Mesendoderm (in vitro differentiated cells): ENCODE data around the gene SGIP1.

Experiments used
- DNase-seq: peaks from one replicate; pipeline ENCODE4 v3.0.0; 2013
- H2AK5ac ChIP-seq: 2 replicates; pipeline ENCODE4 v1.6.1; 2013; ENCODE audit warnings: low read length, inconsistent platforms
- H2BK120ac ChIP-seq: 2 replicates; pipeline ENCODE4 v1.6.1; 2013; ENCODE audit warnings: low read depth, mild to moderate bottlenecking, low read length, moderate library complexity, mixed read lengths
- H2BK15ac ChIP-seq: replicated peaks from 2 replicates; pipeline ENCODE4 v1.6.1; 2013; ENCODE audit warnings: low read depth, mild to moderate bottlenecking, moderate library complexity
- H2BK5ac ChIP-seq: 2 replicates; pipeline ENCODE4 v1.6.1; 2013; ENCODE audit warnings: low read length, inconsistent platforms
- H3K18ac ChIP-seq: 2 replicates; pipeline ENCODE4 v1.6.1; 2013; ENCODE audit warnings: mild to moderate bottlenecking, low read length, mixed read lengths
- H3K23ac ChIP-seq: one replicate; pipeline ENCODE4 v1.6.1; 2013; ENCODE audit warnings: low read length
- H3K27ac ChIP-seq: 2 replicates; pipeline ENCODE4 v1.5.1; 2013; ENCODE audit warnings: low read depth, mild to moderate bottlenecking, inconsistent platforms, low read length, moderate library complexity
- H3K27me3 ChIP-seq: 2 replicates; pipeline ENCODE4 v1.6.1; 2013; ENCODE audit warnings: low read length, control low read depth, mild to moderate bottlenecking, inconsistent platforms; ENCODE audit not compliant: insufficient read depth, poor library complexity
- H3K36me3 ChIP-seq: 2 replicates; pipeline ENCODE4 v1.6.1; 2013; ENCODE audit warnings: low read length, inconsistent platforms; ENCODE audit not compliant: control insufficient read depth, insufficient read depth
- H3K4ac ChIP-seq: one replicate; pipeline ENCODE4 v1.6.1; 2013; ENCODE audit warnings: low read depth, mild to moderate bottlenecking, low read length, moderate library complexity
- H3K4me1 ChIP-seq: 2 replicates; pipeline ENCODE4 v1.6.1; 2013; ENCODE audit warnings: low read depth, low read length, inconsistent platforms; ENCODE audit not compliant: control insufficient read depth
- H3K4me2 ChIP-seq: 2 replicates; pipeline ENCODE4 v1.6.1; 2013; ENCODE audit warnings: low read length
- H3K4me3 ChIP-seq: 2 replicates; pipeline ENCODE4 v1.5.1; 2013; ENCODE audit warnings: mild to moderate bottlenecking, low read length
- H3K56ac ChIP-seq: one replicate; pipeline ENCODE4 v1.6.1; 2013; ENCODE audit warnings: low read length
- H3K79me1 ChIP-seq: 2 replicates; pipeline ENCODE4 v1.6.1; 2013; ENCODE audit warnings: low read length, inconsistent platforms
- H3K79me2 ChIP-seq: 2 replicates; pipeline ENCODE4 v1.6.1; 2013; ENCODE audit warnings: mild to moderate bottlenecking, low read length; ENCODE audit not compliant: control insufficient read depth, insufficient read depth
- H3K9ac ChIP-seq: 2 replicates; pipeline ENCODE4 v1.6.1; 2013; ENCODE audit warnings: low read length, inconsistent platforms
- H4K5ac ChIP-seq: one replicate; pipeline ENCODE4 v1.6.1; 2013; ENCODE audit warnings: low read length
- H4K8ac ChIP-seq: one replicate; pipeline ENCODE4 v1.6.1; 2013; ENCODE audit warnings: low read depth, mild to moderate bottlenecking, control low read depth, low read length, moderate library complexity
- WGBS: extraction: QIAGEN DNeasy Blood & Tissue Kit; methylation state at CpG from one replicate; pipeline ENCODE4 v1.1.7; 2013; ENCODE audit warnings: low lambda C conversion rate, missing lambda C conversion rate; ENCODE audit not compliant: insufficient coverage; ENCODE audit errors: extremely low coverage; 5-methylcytosine and 5-hydroxymethylcytosine counted together

SGIP1 gene

GRCh38 chr1:66493731-66494130 is 40.2 kb upstream of the SGIP1 start:
- Histone ChIP-seq H3K79me1 (no peaks in the 10 kb centered on the region), H3K4me3 (no peak overlapping the region), H3K36me3 (no peaks in the 10 kb centered on the region), H3K23ac (no peak overlapping the region), H3K79me2 (no peaks in the 10 kb centered on the region), H3K27ac (no peak overlapping the region), H3K18ac (no peak overlapping the region), H3K4me1 (no peaks in the 10 kb centered on the region), H3K4ac (no peak overlapping the region), H2BK15ac (no peak overlapping the region), H3K9ac (no peak overlapping the region), H3K4me2 (no peak overlapping the region), H3K27me3 (no peaks in the 10 kb centered on the region), H2AK5ac (no peak overlapping the region), H2BK120ac (no peak overlapping the region), H2BK5ac (no peak overlapping the region), H4K8ac (no peak overlapping the region), H3K56ac (no peak overlapping the region), H4K5ac (no peak overlapping the region)
- DNase-seq, result no peak
- WGBS, result no CpG with 5 or more reads among the region's 2 CpGs

GRCh38 chr1:66494482-66494881 is 39.5 kb upstream of the SGIP1 start:
- Histone ChIP-seq H3K79me1 (no peaks in the 10 kb centered on the region), H3K9ac (no peak overlapping the region), H2BK5ac (no peak overlapping the region), H2AK5ac (no peak overlapping the region), H3K27ac (no peak overlapping the region), H3K4me2 (no peak overlapping the region), H4K8ac (no peak overlapping the region), H3K36me3 (no peaks in the 10 kb centered on the region), H2BK15ac (no peak overlapping the region), H3K4me1 (no peaks in the 10 kb centered on the region), H4K5ac (no peak overlapping the region), H3K4ac (no peak overlapping the region), H3K79me2 (no peaks in the 10 kb centered on the region), H3K4me3 (no peak overlapping the region), H2BK120ac (no peak overlapping the region), H3K18ac (no peak overlapping the region), H3K27me3 (no peaks in the 10 kb centered on the region), H3K23ac (no peak overlapping the region), H3K56ac (no peak overlapping the region)
- no CpG with 5 or more reads among the region's 1 CpG for WGBS
- DNase-seq, result no peak

DNA sequence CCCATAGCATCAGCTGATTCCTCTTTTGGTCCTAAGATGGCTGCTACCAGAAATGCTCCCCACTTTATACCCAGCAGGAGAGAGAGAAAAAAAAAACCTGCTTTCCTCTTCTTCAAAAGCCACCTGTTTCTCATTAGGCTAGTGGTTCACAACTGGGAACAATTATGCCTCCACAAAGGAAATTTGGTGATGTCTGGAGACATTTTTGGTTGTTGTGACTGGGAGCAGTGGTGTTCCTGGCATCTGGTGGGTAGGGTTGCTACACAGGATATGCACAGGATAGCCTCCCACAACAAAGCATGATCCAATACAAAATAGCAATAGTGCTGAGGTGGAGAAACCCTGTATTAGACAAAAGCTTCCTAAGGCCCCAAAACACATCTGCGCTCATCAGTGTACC is 38.5 kb upstream of the SGIP1 start:
- no peaks in the 10 kb centered on the region for H3K4me1 ChIP-seq
- DNase-seq, result no peak
- H3K56ac ChIP-seq, result no peak overlapping the region
- no peaks in the 10 kb centered on the region for H3K27me3 ChIP-seq
- no peak overlapping the region for H3K27ac ChIP-seq
- H2AK5ac ChIP-seq, result no peak overlapping the region
- no peaks in the 10 kb centered on the region for H3K79me1 ChIP-seq
- H4K8ac ChIP-seq, result no peak overlapping the region
- no peak overlapping the region for H2BK5ac ChIP-seq
- no peaks in the 10 kb centered on the region for H3K36me3 ChIP-seq
- H3K4me3 ChIP-seq, result no peak overlapping the region
- H3K23ac ChIP-seq, result no peak overlapping the region
- no peak overlapping the region for H4K5ac ChIP-seq
- H3K18ac ChIP-seq, result no peak overlapping the region
- no peak overlapping the region for H2BK120ac ChIP-seq
- no peak overlapping the region for H3K4ac ChIP-seq
- no peaks in the 10 kb centered on the region for H3K79me2 ChIP-seq
- WGBS, result no CpG with 5 or more reads among the region's 1 CpG
- H3K9ac ChIP-seq, result no peak overlapping the region
- H3K4me2 ChIP-seq, result no peak overlapping the region
- H2BK15ac ChIP-seq, result no peak overlapping the region

DNA sequence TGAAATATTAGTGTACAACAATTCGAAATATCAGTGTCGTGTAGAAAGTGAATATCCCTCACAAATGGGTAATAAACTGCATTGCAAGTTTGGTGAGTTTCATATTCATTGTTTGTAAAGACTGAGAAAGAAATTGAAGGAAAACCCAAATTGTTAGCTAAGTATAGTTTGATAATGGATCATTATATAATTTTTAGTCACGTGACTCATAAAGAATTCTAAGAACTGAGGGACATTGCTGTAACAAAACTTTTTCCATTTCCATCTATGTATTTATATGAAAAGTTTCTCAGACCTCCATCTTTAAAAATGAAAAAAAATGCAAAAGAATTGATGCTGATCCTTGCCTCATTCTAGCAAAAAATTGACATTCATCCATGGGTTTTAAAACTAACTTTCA is 36.0 kb upstream of the SGIP1 start:
- Histone ChIP-seq H2BK120ac (no peak overlapping the region), H3K36me3 (no peaks in the 10 kb centered on the region), H3K56ac (no peak overlapping the region), H3K79me2 (no peaks in the 10 kb centered on the region), H3K9ac (no peak overlapping the region), H3K4me2 (no peak overlapping the region), H4K8ac (no peak overlapping the region), H4K5ac (no peak overlapping the region), H2BK5ac (no peak overlapping the region), H3K4ac (no peak overlapping the region), H3K79me1 (no peaks in the 10 kb centered on the region), H2AK5ac (no peak overlapping the region), H3K27ac (no peak overlapping the region), H3K4me3 (no peak overlapping the region), H3K27me3 (no peaks in the 10 kb centered on the region), H3K23ac (no peak overlapping the region), H3K4me1 (no peaks in the 10 kb centered on the region), H2BK15ac (no peak overlapping the region), H3K18ac (no peak overlapping the region)
- WGBS, result no CpG with 5 or more reads among the region's 3 CpGs
- no peak for DNase-seq

DNA sequence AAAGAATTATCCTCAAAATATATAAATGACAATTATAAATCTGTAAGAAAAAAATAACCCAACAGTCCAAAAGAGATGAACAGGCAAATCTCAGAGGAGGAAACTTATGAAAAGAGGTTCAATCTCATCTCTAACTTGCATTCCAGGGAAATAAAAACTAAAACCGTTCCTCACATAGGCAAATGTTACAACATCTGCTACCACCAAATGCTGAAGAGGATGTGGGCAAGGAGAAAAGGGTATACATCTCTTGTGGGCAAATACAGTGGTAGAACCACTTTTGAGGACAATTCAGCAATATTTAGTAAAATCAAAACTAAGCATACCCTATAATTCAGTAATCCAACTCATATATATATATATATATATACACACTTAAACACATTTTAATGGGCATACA is 33.7 kb upstream of the SGIP1 start:
- Histone ChIP-seq H2BK5ac (no peak overlapping the region), H3K4ac (no peak overlapping the region), H3K79me1 (no peaks in the 10 kb centered on the region), H3K79me2 (no peaks in the 10 kb centered on the region), H2BK120ac (no peak overlapping the region), H3K27ac (no peak overlapping the region), H4K5ac (no peak overlapping the region), H4K8ac (no peak overlapping the region), H3K4me3 (no peak overlapping the region), H2BK15ac (no peak overlapping the region), H3K36me3 (no peaks in the 10 kb centered on the region), H3K23ac (no peak overlapping the region), H3K56ac (no peak overlapping the region), H3K4me1 (no peaks in the 10 kb centered on the region), H3K27me3 (no peaks in the 10 kb centered on the region), H3K4me2 (no peak overlapping the region), H3K9ac (no peak overlapping the region), H3K18ac (no peak overlapping the region), H2AK5ac (no peak overlapping the region)
- DNase-seq, result no peak
- no CpG with 5 or more reads among the region's 1 CpG for WGBS

DNA sequence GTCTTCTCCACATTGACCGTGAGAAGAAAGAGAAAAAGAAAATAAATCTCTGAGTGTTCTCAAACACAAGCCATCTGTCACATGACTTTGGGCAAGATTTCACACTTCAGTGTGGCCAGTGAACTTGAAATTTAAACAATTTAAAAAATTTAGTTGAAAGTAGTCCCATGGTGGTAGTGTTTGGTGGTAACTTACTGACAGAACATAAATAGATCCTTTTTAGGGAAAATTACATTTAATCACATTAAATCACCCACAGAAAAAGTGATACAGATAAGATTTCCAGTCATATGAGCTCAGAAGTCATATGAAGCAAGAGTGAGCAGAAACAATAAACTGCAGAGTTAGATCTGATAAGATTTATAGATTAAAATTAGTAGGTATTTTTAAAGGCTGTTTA is 31.9 kb upstream of the SGIP1 start:
- no CpG with 5 or more reads among the region's 1 CpG for WGBS

More for the DNA sequence above, 31.9 kb upstream of the SGIP1 start:
- Histone ChIP-seq H2BK120ac (no peak overlapping the region), H3K4me2 (no peak overlapping the region), H3K27ac (no peak overlapping the region), H2BK15ac (no peak overlapping the region), H4K8ac (no peak overlapping the region), H3K79me2 (no peaks in the 10 kb centered on the region), H3K4me3 (no peak overlapping the region), H3K18ac (no peak overlapping the region), H4K5ac (no peak overlapping the region), H2BK5ac (no peak overlapping the region), H3K9ac (no peak overlapping the region), H2AK5ac (no peak overlapping the region), H3K56ac (no peak overlapping the region), H3K79me1 (no peaks in the 10 kb centered on the region), H3K27me3 (no peaks in the 10 kb centered on the region), H3K4ac (no peak overlapping the region), H3K4me1 (peaks cover 2% of the 10 kb centered on the region), H3K23ac (no peak overlapping the region), H3K36me3 (no peaks in the 10 kb centered on the region)
- DNase-seq, result no peak
